Loucy (cell line): ENCODE results near the gene LRRC14B.

Source experiments
- H2AFZ ChIP-seq: fragments of 200-600 bp; sonication (generic); 2 replicates; pipeline ENCODE4 v1.6.0; 2016; ENCODE audit warnings: antibody characterized with exemption, mild to moderate bottlenecking, low read length, moderate library complexity
- H3F3A ChIP-seq: fragments of 200-600 bp; 2 replicates; pipeline ENCODE4 v1.6.0; 2016; ENCODE audit warnings: antibody characterized with exemption, low read depth, mild to moderate bottlenecking
- H3K27me3 ChIP-seq: fragments of 200-600 bp; sonication (generic); 2 replicates; pipeline ENCODE4 v1.6.1; 2014; ENCODE audit warnings: low read length, mild to moderate bottlenecking; ENCODE audit not compliant: insufficient read depth, poor library complexity, severe bottlenecking
- H3K36me3 ChIP-seq: fragments of 200-600 bp; sonication (generic); 2 replicates; pipeline ENCODE4 v1.6.1; 2016; ENCODE audit warnings: low read length; ENCODE audit not compliant: insufficient read depth
- H3K4me1 ChIP-seq: fragments of 200-600 bp; sonication (generic); 2 replicates; pipeline ENCODE4 v1.5.1; 2014; ENCODE audit warnings: low read length, mild to moderate bottlenecking; ENCODE audit not compliant: insufficient read depth, poor library complexity, severe bottlenecking
- H3K4me2 ChIP-seq: fragments of 200-600 bp; sonication (generic); 2 replicates; pipeline ENCODE4 v1.6.0; 2014; ENCODE audit warnings: antibody characterized with exemption, low read length, low read depth, mild to moderate bottlenecking; ENCODE audit not compliant: poor library complexity, severe bottlenecking
- H3K4me3 ChIP-seq: fragments of 200-600 bp; sonication (generic); 2 replicates; pipeline ENCODE4 v1.5.1; 2014; ENCODE audit warnings: low read length, mild to moderate bottlenecking, mixed read lengths; ENCODE audit not compliant: poor library complexity, severe bottlenecking
- H3K79me2 ChIP-seq: fragments of 200-600 bp; sonication (generic); 2 replicates; pipeline ENCODE4 v1.6.1; 2014; ENCODE audit warnings: low read length; ENCODE audit not compliant: insufficient read depth
- H3K9ac ChIP-seq: fragments of 200-600 bp; sonication (generic); 2 replicates; pipeline ENCODE4 v1.6.0; 2014; ENCODE audit warnings: mild to moderate bottlenecking, low read depth, low read length, moderate library complexity; ENCODE audit not compliant: poor library complexity, severe bottlenecking
- H3K9me2 ChIP-seq: fragments of 200-600 bp; sonication (generic); replicated peaks from 2 replicates; pipeline ENCODE4 v1.6.1; 2016; ENCODE audit warnings: low read depth, low read length, mixed read lengths
- H3K9me3 ChIP-seq: fragments of 200-600 bp; sonication (generic); 2 replicates; pipeline ENCODE4 v1.6.1; 2014; ENCODE audit warnings: mild to moderate bottlenecking, antibody characterized with exemption, low read length, low read depth; ENCODE audit not compliant: insufficient read depth
- H4K20me1 ChIP-seq: fragments of 200-600 bp; sonication (generic); 2 replicates; pipeline ENCODE4 v1.6.0; 2014; ENCODE audit warnings: antibody characterized with exemption, low read length, mild to moderate bottlenecking; ENCODE audit not compliant: insufficient read depth, poor library complexity, severe bottlenecking
- EZH2phosphoT487 ChIP-seq: fragments of 200-600 bp; IDR thresholded peaks from 2 replicates; pipeline ENCODE4 v1.6.1; 2018; ENCODE audit warnings: antibody characterized with exemption, mild to moderate bottlenecking, moderate library complexity, borderline replicate concordance
- TF ChIP-seq, protein P1 (sequence below): fragments of 200-600 bp; sonication (generic); conservative IDR thresholded peaks from 2 replicates; pipeline ENCODE4 v1.5.1; 2014; ENCODE audit warnings: mild to moderate bottlenecking, antibody characterized with exemption, low read length

The LRRC14B gene

DNA sequence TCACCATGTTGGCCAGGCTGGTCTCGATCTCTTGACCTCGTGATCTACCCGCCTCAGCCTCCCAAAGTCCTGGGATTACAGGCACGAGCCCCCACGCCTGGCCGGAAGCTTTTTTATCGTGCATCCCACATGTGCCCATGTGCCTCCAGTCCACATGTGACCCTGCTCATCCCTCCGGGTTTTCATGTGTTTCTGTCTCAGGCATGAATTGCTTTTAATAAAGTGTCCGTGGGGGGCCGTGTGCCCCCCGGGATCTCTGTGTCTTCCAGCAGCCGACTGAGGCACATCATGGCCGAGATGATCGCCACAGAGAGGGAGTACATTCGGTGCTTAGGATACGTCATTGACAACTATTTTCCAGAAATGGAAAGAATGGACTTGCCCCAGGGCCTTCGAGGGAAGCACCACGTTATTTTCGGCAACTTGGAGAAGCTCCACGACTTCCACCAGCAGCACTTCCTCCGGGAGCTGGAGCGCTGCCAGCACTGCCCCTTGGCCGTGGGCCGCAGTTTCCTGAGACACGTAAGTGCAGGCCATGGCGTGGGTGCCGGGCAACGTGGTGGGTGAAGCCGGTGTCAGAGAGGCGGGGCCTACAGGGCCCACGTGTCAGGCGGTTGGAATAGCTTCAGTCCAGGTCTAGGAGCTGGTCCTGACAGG is 22.1 kb upstream of the LRRC14B start:
- Histone ChIP-seq H4K20me1 (no peaks in the 10 kb centered on the region), H3K4me2 (no peak overlapping the region), H3K4me3 (no peak overlapping the region), H2AFZ (no peak overlapping the region), H3K79me2 (no peaks in the 10 kb centered on the region), H3K4me1 (no peaks in the 10 kb centered on the region), H3K27me3 (no peaks in the 10 kb centered on the region), H3F3A (no peaks in the 10 kb centered on the region), H3K9me2 (no peaks in the 10 kb centered on the region), H3K36me3 (no peaks in the 10 kb centered on the region), H3K9me3 (no peaks in the 10 kb centered on the region), H3K9ac (no peak overlapping the region)
- TF ChIP-seq, protein P1, sequence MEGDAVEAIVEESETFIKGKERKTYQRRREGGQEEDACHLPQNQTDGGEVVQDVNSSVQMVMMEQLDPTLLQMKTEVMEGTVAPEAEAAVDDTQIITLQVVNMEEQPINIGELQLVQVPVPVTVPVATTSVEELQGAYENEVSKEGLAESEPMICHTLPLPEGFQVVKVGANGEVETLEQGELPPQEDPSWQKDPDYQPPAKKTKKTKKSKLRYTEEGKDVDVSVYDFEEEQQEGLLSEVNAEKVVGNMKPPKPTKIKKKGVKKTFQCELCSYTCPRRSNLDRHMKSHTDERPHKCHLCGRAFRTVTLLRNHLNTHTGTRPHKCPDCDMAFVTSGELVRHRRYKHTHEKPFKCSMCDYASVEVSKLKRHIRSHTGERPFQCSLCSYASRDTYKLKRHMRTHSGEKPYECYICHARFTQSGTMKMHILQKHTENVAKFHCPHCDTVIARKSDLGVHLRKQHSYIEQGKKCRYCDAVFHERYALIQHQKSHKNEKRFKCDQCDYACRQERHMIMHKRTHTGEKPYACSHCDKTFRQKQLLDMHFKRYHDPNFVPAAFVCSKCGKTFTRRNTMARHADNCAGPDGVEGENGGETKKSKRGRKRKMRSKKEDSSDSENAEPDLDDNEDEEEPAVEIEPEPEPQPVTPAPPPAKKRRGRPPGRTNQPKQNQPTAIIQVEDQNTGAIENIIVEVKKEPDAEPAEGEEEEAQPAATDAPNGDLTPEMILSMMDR = no peak
- TF ChIP-seq EZH2phosphoT487 = no peak

DNA sequence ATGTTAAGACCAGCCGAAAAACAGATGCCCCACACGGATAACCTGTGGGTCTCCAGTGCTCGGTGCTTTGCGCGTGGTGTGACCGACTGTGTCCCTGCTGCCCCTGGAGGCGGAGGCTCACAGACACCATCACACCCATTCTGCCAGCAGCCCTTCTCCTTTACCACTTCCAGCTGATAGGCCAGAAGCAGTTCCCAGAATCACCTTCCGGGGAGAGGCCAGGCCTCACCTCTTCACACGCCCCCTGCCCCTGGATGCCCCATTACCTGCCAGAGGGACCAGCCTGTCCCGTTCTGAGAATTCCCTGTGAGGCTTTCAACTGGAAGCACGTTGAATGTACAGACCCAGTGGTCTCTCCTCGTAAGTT is 21.6 kb upstream of the LRRC14B start:
- Histone ChIP-seq H3K9me3 (no peaks in the 10 kb centered on the region), H2AFZ (no peak overlapping the region), H3K9ac (no peak overlapping the region), H4K20me1 (no peaks in the 10 kb centered on the region), H3K36me3 (no peaks in the 10 kb centered on the region), H3K79me2 (no peaks in the 10 kb centered on the region), H3K4me2 (no peak overlapping the region), H3K4me1 (no peaks in the 10 kb centered on the region), H3F3A (no peaks in the 10 kb centered on the region), H3K27me3 (no peaks in the 10 kb centered on the region), H3K4me3 (no peak overlapping the region), H3K9me2 (no peaks in the 10 kb centered on the region)
- no peak for TF ChIP-seq EZH2phosphoT487
- TF ChIP-seq, protein P1 = no peak

DNA sequence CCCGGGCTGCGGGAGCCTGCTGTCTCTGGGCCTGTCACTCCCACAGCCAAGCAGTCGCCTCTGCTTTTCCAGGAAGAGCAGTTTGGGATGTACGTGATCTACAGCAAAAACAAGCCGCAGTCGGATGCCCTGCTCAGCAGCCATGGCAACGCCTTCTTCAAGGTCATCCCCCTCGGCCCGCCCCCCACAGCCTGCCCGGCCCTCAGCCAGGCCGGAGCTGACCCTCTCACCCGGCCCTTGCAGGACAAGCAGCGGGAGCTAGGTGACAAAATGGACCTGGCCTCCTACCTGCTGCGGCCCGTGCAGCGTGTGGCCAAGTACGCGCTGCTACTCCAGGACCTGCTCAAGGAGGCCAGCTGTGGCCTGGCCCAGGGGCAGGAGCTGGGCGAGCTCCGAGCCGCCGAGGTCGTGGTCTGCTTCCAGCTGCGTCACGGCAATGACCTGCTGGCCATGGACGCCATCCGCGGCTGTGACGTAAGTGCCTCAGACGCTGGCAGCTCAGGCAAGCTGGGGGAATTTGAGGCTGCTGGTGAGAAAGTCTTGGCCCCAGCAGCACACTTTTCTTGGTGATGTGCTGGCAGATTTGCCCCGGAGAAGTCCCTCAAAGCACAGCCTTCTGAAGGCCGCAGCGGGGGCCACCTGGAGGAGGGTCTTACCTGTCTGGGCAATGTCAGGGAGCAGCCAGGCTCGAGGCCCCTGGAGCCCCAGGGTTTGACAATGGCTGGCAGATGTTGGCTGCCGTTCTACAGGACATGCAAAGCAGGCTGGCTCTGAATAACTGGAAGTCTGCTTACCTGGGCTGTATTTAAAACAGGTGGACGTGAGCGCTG is 20.1 kb upstream of the LRRC14B start:
- Histone ChIP-seq H3K4me3 (no peak overlapping the region), H4K20me1 (no peaks in the 10 kb centered on the region), H3K36me3 (no peaks in the 10 kb centered on the region), H2AFZ (no peak overlapping the region), H3K9me3 (no peaks in the 10 kb centered on the region), H3K9ac (no peak overlapping the region), H3K27me3 (no peaks in the 10 kb centered on the region), H3F3A (no peaks in the 10 kb centered on the region), H3K4me1 (no peaks in the 10 kb centered on the region), H3K79me2 (no peaks in the 10 kb centered on the region), H3K4me2 (no peak overlapping the region), H3K9me2 (no peaks in the 10 kb centered on the region)
- TF ChIP-seq, protein P1 = no peak
- no peak for TF ChIP-seq EZH2phosphoT487
